Measurements from ENCODE around the gene CRABP1.

The CRABP1 gene

GRCh38 chr15:78322243-78322642 lies 17.9 kb upstream of the CRABP1 start:
- no peak for DNase-seq (ENCODE audit: low spot score)
- in situ Hi-C loops (cut with MboI; ENCODE audit: low sequenced_read_pairs, unreplicated experiment): loop anchor here (25.0 kb wide), 1 partner anchor 390 kb away; no protein-coding TSS in a partner anchor
- TF ChIP-seq, protein P1, sequence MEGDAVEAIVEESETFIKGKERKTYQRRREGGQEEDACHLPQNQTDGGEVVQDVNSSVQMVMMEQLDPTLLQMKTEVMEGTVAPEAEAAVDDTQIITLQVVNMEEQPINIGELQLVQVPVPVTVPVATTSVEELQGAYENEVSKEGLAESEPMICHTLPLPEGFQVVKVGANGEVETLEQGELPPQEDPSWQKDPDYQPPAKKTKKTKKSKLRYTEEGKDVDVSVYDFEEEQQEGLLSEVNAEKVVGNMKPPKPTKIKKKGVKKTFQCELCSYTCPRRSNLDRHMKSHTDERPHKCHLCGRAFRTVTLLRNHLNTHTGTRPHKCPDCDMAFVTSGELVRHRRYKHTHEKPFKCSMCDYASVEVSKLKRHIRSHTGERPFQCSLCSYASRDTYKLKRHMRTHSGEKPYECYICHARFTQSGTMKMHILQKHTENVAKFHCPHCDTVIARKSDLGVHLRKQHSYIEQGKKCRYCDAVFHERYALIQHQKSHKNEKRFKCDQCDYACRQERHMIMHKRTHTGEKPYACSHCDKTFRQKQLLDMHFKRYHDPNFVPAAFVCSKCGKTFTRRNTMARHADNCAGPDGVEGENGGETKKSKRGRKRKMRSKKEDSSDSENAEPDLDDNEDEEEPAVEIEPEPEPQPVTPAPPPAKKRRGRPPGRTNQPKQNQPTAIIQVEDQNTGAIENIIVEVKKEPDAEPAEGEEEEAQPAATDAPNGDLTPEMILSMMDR (IDR thresholded peaks at IDR 0.05; ENCODE audit: borderline replicate concordance, control extremely low read depth, extremely low read depth, insufficient read depth, missing control alignments): no peak

GRCh38 chr15:78322724-78323521 lies 17.2 kb upstream of the CRABP1 start:
- in situ Hi-C loops (cut with MboI; ENCODE audit: low sequenced_read_pairs, unreplicated experiment): loop anchor here (25.0 kb wide), 1 partner anchor 389 kb away; no protein-coding TSS in a partner anchor
- no peak for DNase-seq (ENCODE audit: low spot score)
- TF ChIP-seq, protein P1 (IDR thresholded peaks at IDR 0.05; ENCODE audit: borderline replicate concordance, control extremely low read depth, extremely low read depth, insufficient read depth, missing control alignments): no peak

- TF ChIP-seq, protein P1 (IDR thresholded peaks at IDR 0.05; ENCODE audit: borderline replicate concordance, control extremely low read depth, extremely low read depth, insufficient read depth, missing control alignments): no peak
- no peak for DNase-seq (ENCODE audit: low spot score)
- in situ Hi-C loops (cut with MboI; ENCODE audit: low sequenced_read_pairs, unreplicated experiment): loop anchor here (25.0 kb wide), 1 partner anchor 389 kb away; no protein-coding TSS in a partner anchor
Measured at GRCh38 chr15:78323693-78324092, 16.5 kb upstream of the CRABP1 start.

- in situ Hi-C loops (cut with MboI; ENCODE audit: low sequenced_read_pairs, unreplicated experiment): loop anchor here (25.0 kb wide), 1 partner anchor 388 kb away; no protein-coding TSS in a partner anchor
- DNase-seq (ENCODE audit: low spot score): no peak
- TF ChIP-seq, protein P1 (IDR thresholded peaks at IDR 0.05; ENCODE audit: borderline replicate concordance, control extremely low read depth, extremely low read depth, insufficient read depth, missing control alignments): no peak
Measured at GRCh38 chr15:78324144-78324543, 16.0 kb upstream of the CRABP1 start.

DNA sequence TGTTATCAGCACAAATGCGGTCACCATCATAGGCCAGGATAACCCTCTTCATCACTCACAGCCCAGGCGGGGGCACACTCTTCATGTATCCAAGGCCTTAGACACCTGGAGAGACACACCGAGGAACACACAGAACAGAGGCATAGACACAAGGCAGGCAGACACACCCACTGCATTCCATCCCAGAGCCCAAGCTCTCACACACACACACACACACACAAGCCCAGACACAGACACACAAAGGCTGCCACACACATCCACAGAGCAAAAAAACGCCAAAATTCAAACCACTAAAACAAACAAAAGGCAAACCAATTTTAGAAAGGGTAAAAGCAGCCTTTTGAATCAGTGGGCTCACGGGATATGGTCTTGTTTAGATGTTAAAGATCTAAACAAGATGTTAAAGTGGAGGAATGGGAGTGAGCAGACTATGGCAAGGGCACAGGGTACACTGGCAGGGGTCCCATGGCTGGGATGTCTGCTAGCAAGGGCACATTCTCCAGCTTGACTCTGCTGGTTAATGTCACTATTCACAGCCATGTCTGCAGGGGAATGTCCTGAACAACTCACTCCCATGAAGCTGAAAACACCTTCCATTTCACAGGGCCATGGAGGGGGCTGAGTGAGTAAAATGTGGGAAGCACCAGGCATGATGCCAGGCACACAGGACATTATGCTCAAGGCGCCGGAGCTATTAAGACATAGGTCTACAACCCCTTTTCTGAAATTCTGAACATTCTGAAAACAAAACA lies 14.9 kb upstream of the CRABP1 start:
- TF ChIP-seq, protein P1 (IDR thresholded peaks at IDR 0.05; ENCODE audit: borderline replicate concordance, control extremely low read depth, extremely low read depth, insufficient read depth, missing control alignments): no peak
- in situ Hi-C loops (cut with MboI; ENCODE audit: low sequenced_read_pairs, unreplicated experiment): no loop called here
- DNase-seq (ENCODE audit: low spot score): no peak

- DNase-seq (ENCODE audit: low spot score): no peak
- TF ChIP-seq, protein P1 (IDR thresholded peaks at IDR 0.05; ENCODE audit: borderline replicate concordance, control extremely low read depth, extremely low read depth, insufficient read depth, missing control alignments): no peak
- in situ Hi-C loops (cut with MboI; ENCODE audit: low sequenced_read_pairs, unreplicated experiment): no loop called here
Measured at GRCh38 chr15:78327466-78327865, 12.7 kb upstream of the CRABP1 start.

All from GM13976 (cell line).